GM23248 (cell line): ENCODE measurements around the gene PAPLN. TPM values are rescaled to one million over a fixed set of nuclear protein-coding genes. Genes with fewer than 3 reads are reported as not detected.
"Not testable (repeated sequence)": the region's sequence is repeated elsewhere in the genome, so short reads cannot be mapped to it uniquely, and the experiment has no call there.

Source experiments
- DNase-seq: peaks from one replicate; pipeline ENCODE4 v3.0.0-alpha.2; 2015
- H2AFZ ChIP-seq: fragments of 200-600 bp; sonication (generic); 2 replicates; pipeline ENCODE4 v1.6.1; 2016; ENCODE audit warnings: antibody characterized with exemption
- H3F3A ChIP-seq: fragments of 200-600 bp; sonication (generic); 2 replicates; pipeline ENCODE4 v1.6.1; 2016; ENCODE audit warnings: mild to moderate bottlenecking, antibody characterized with exemption, mixed run types; ENCODE audit not compliant: insufficient read depth
- H3K27ac ChIP-seq: fragments of 200-600 bp; sonication (generic); 2 replicates; pipeline ENCODE4 v1.5.1; 2016; ENCODE audit warnings: mild to moderate bottlenecking
- H3K27me3 ChIP-seq: fragments of 200-600 bp; sonication (generic); replicated peaks from 2 replicates; pipeline ENCODE4 v1.6.1; 2016; ENCODE audit warnings: mild to moderate bottlenecking; ENCODE audit not compliant: insufficient read depth
- H3K36me3 ChIP-seq: fragments of 200-600 bp; sonication (generic); 2 replicates; pipeline ENCODE4 v1.6.1; 2016; ENCODE audit warnings: low read depth, mild to moderate bottlenecking
- H3K4me1 ChIP-seq: fragments of 200-600 bp; sonication (generic); 2 replicates; pipeline ENCODE4 v1.6.1; 2016; ENCODE audit warnings: mild to moderate bottlenecking; ENCODE audit not compliant: insufficient read depth
- H3K4me2 ChIP-seq: fragments of 200-600 bp; sonication (generic); one replicate; pipeline ENCODE4 v1.6.1; 2016; ENCODE audit warnings: mild to moderate bottlenecking; ENCODE audit not compliant: unreplicated experiment
- H3K4me3 ChIP-seq: fragments of 200-600 bp; sonication (generic); 2 replicates; pipeline ENCODE4 v1.5.1; 2016; ENCODE audit warnings: mild to moderate bottlenecking
- H3K79me2 ChIP-seq: fragments of 200-600 bp; sonication (generic); 2 replicates; pipeline ENCODE4 v1.6.1; 2016; ENCODE audit warnings: mild to moderate bottlenecking; ENCODE audit not compliant: insufficient read depth
- H3K9ac ChIP-seq: fragments of 200-600 bp; sonication (generic); 2 replicates; pipeline ENCODE4 v1.6.1; 2016; ENCODE audit warnings: mild to moderate bottlenecking
- H3K9me2 ChIP-seq: fragments of 200-600 bp; sonication (generic); 2 replicates; pipeline ENCODE4 v1.6.1; 2016; ENCODE audit warnings: mixed run types, mild to moderate bottlenecking, moderate library complexity; ENCODE audit not compliant: insufficient read depth
- H3K9me3 ChIP-seq: fragments of 200-600 bp; sonication (generic); one replicate; pipeline ENCODE4 v1.6.1; 2017; ENCODE audit warnings: low read depth
- H4K20me1 ChIP-seq: fragments of 200-600 bp; sonication (generic); 2 replicates; pipeline ENCODE4 v1.6.0; 2016; ENCODE audit not compliant: insufficient read depth
- EZH2 ChIP-seq: fragments of 200-600 bp; sonication (generic); IDR thresholded peaks from 2 replicates; pipeline ENCODE4 v1.6.1; 2018; ENCODE audit warnings: antibody characterized with exemption, mild to moderate bottlenecking; ENCODE audit not compliant: insufficient read depth, poor library complexity, severe bottlenecking
- EZH2phosphoT487 ChIP-seq: fragments of 200-600 bp; sonication (generic); IDR thresholded peaks from 2 replicates; pipeline ENCODE4 v1.6.1; 2018; ENCODE audit warnings: antibody characterized with exemption, moderate library complexity, mild to moderate bottlenecking, low read depth; ENCODE audit not compliant: insufficient read depth
- WGBS, 2 experiments: methylation state at CpG; one replicate each; pipeline ENCODE4 v1.1.6; 2015 to 2017; ENCODE audit warnings: low lambda C conversion rate in 2 of 2, low coverage in 1 of 2; ENCODE audit errors: missing lambda C conversion rate in 2 of 2; 5-methylcytosine and 5-hydroxymethylcytosine counted together
- in situ Hi-C: fragments of 300-500 bp; cut with MboI; formaldehyde crosslinking; loops from 2 replicates; pipeline ENCODE4 v1.15.0; 2020
- polyA plus RNA-seq: library from polyadenylated mRNA; unstranded; fragments of >200 nt; fragmentation: Nextera tagmentation; extraction: Ambion mirVana; gene quantifications from 2 replicates; pipeline ENCODE4 v1.2.1, GENCODE V29; 2016
- total RNA-seq: library from RNA; depleted of rRNA; stranded (reverse); fragments of >200 nt; shearing (Covaris generic); gene quantifications from 2 replicates; pipeline ENCODE4 v1.2.3, GENCODE V29; 2014

Gene PAPLN
- total and polyA plus RNA-seq, 2 experiments from 2014 or later, result 0.22 to 0.98 TPM

DNA sequence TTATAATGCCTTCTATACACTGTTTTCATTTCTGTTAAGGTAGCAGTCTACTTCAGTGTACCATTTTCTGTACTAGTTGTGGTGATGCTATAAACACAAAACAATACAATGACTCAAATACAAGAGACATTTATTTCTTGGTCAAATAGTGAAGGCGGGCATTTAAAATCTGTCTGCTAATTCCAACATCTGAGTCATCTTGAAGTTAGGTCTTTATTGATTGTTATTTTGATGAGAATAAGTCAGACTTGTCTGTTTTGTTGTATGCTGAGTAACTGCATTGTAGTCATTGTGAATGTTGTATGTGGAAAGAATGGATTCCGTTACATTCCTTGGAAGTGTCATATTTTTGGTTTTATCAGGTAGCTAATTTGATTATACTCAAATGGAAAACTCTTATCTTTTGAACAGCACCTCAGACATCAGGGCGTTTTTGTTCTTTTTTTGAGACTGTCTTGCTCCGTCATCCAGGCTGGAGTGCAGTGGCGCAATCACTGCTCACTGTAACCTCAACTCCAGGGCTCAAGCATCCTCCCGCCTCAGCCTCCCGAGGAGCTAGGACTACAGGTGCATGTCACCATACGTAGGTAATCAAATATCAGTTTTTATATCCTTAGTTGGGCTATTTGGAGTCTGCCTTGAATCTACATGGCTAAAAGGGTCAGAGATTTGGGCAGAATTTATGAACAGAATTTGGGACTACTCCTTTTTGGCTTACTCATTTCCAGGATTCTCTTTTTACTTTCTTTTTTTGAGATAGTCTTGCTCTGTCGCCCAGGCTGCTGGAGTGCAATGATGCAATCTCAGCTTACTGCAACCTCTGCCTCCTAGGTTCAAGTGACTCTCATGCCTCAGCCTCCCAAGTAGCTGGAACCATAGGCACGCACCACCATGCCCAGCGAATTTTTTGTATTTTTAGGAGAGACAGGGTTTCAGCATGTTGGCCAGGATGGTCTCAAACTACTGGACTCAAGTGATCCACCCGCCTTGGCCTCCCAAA, 56.8 kb downstream of the PAPLN start:
- Histone ChIP-seq H3K27me3 (no peaks in the 10 kb centered on the region), H3F3A (peaks cover 59% of the 10 kb centered on the region), H3K9ac (no peak overlapping the region), H3K36me3 (peaks cover 34% of the 10 kb centered on the region), H3K27ac (peak overlapping the region; percentile 7; the same call in 1 of the 2 replicates), H3K4me2 (no peak overlapping the region), H3K4me3 (no peak overlapping the region), H3K9me3 (no peaks in the 10 kb centered on the region), H3K79me2 (peaks cover 84% of the 10 kb centered on the region), H3K4me1 (peaks cover 5% of the 10 kb centered on the region; the same call in 1 of the 2 replicates), H4K20me1 (no peaks in the 10 kb centered on the region), H3K9me2 (no peaks in the 10 kb centered on the region), H2AFZ (no peak overlapping the region)
- TF ChIP-seq EZH2 (no peak), EZH2phosphoT487 (no peak)
- in situ Hi-C loops, result no loop called here
- DNase-seq, result no peak
- 97 to 98% methylated on average over 12 of the region's 12 CpGs for WGBS, 2 experiments

DNA sequence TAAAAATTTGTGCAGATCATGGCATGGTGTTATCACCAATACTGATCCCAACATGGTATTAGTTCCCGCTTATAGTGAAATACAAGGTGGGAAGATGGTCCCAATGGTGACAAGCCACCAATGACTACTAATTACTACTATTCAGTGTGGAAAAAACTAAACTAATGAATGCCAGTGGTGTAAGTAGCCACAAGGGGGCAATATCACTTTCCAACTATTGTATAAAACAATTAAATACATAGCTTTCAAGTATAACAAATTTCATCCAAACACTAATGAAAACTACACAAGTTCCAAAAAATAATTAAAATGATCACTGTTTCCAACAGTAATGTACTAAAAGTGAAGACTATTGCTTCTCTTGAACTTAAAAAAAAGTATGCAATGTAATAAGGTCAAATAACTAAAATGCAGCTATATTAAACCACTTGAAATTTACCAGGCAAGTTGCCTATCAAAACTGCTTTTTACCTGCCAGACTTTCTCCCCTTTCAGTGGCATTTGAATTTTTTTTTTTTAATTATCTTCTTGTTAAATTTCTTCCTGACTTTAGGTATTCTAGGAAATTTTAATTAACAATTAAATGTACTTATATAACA, 58.0 kb downstream of the PAPLN start:
- no peaks in the 10 kb centered on the region for H3K27me3 ChIP-seq
- in situ Hi-C loops, result loop anchor here (5.0 kb wide), 1 partner anchor 177 kb away; no protein-coding TSS in a partner anchor
- no peak overlapping the region for H3K4me3 ChIP-seq
- peak; percentile 72 for DNase-seq
- peaks cover 83% of the 10 kb centered on the region for H3K79me2 ChIP-seq
- H3K4me1 ChIP-seq, result no peaks in the 10 kb centered on the region
- 52 to 58% methylated on average over 1 of the region's 1 CpG for WGBS, 2 experiments
- H3K4me2 ChIP-seq, result no peak overlapping the region
- H3F3A ChIP-seq, result peaks cover 47% of the 10 kb centered on the region
- H3K9me3 ChIP-seq, result no peaks in the 10 kb centered on the region
- H2AFZ ChIP-seq, result no peak overlapping the region
- no peak overlapping the region for H3K27ac ChIP-seq
- H3K36me3 ChIP-seq, result peaks cover 40% of the 10 kb centered on the region
- no peak overlapping the region for H3K9ac ChIP-seq
- no peaks in the 10 kb centered on the region for H4K20me1 ChIP-seq
- H3K9me2 ChIP-seq, result no peaks in the 10 kb centered on the region
- no peak for TF ChIP-seq EZH2phosphoT487
- TF ChIP-seq EZH2, result no peak

DNA sequence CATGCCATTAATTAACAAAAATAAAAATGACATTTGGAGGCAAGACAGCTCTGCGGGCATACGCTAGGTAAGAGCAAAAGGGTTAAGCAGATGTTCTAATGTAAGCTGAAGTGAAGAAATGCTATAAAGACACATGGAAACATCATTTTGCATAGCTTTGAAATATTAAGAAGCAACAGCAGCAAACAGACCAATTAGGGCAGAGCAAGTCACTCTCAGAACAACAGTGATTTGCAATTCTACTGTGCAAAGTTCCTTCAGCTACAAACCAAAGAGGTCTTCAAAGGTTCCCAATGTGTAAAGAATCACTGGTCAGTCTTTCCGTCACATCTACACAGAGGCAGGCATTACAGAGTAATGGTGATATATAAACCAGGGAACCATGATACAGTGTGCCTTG, 68.2 kb downstream of the PAPLN start:
- no peaks in the 10 kb centered on the region for H3K27me3 ChIP-seq
- H3K4me1 ChIP-seq, result peaks cover 3% of the 10 kb centered on the region; the same call in 1 of the 2 replicates
- no peaks in the 10 kb centered on the region for H3K9me2 ChIP-seq
- no peaks in the 10 kb centered on the region for H4K20me1 ChIP-seq
- no peaks in the 10 kb centered on the region for H3K9me3 ChIP-seq
- in situ Hi-C loops, result no loop called here
- 64 to 65% methylated on average over 3 of the region's 3 CpGs for WGBS, 2 experiments
- H2AFZ ChIP-seq, result no peak overlapping the region
- H3F3A ChIP-seq, result peaks cover 37% of the 10 kb centered on the region
- DNase-seq, result no peak
- H3K36me3 ChIP-seq, result peaks cover 19% of the 10 kb centered on the region
- no peak overlapping the region for H3K27ac ChIP-seq
- peaks cover 94% of the 10 kb centered on the region for H3K79me2 ChIP-seq
- TF ChIP-seq EZH2phosphoT487 (no peak), EZH2 (no peak)
- H3K4me2 ChIP-seq, result no peak overlapping the region
- no peak overlapping the region for H3K4me3 ChIP-seq
- no peak overlapping the region for H3K9ac ChIP-seq

DNA sequence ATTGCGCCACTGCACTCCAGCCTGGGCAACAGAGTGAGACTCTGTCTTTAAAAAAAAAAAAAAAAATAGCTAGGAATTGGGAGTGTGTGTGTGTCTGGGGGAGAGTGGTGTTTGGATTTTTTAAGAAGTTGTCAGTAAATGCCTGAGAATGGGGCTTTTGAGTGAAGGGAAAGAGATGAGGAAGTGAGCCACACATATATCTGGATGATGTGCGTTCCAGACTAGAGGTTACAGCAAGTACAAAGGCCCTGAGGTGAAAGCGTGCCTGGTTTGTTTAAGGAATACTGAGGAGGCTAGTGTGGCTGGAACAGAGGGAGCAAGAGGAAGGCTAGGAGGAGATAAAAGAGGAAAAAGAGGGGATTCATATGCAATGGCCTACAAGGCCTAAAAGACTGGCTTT, 70.0 kb downstream of the PAPLN start:
- no peak for DNase-seq
- no peaks in the 10 kb centered on the region for H4K20me1 ChIP-seq

DNA sequence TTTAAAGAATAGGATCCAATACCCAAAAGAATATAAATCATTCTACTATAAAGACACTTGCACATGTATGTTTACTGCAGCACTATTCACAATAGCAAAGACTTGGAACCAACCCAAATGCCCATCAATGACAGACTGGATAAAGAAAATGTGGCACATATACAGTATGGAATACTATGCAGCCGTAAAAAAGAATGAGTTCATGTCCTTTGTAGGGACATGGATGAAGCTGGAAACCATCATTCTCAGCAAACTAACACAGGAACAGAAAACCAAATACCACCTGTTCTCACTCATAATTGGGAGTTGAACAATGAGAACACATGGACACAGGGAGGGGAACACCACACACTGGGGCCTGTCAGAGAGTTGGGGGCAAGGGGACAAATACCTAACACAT, 71.9 kb downstream of the PAPLN start:
- H4K20me1 ChIP-seq, H3K27me3 ChIP-seq, H3K4me2 ChIP-seq, H3K27ac ChIP-seq, H3K9me2 ChIP-seq, H3K9me3 ChIP-seq, in situ Hi-C loops, H2AFZ ChIP-seq, H3K9ac ChIP-seq, H3K4me3 ChIP-seq, DNase-seq: not testable (repeated sequence)
- H3K79me2 ChIP-seq, result peaks cover 92% of the 10 kb centered on the region
- H3K36me3 ChIP-seq, result peaks cover 24% of the 10 kb centered on the region
- WGBS, 2 experiments, result 91 to 94% methylated on average over 1 of the region's 1 CpG
- peaks cover 44% of the 10 kb centered on the region for H3F3A ChIP-seq
- peaks cover 16% of the 10 kb centered on the region for H3K4me1 ChIP-seq

More for the DNA sequence above, 70.0 kb downstream of the PAPLN start:
- Histone ChIP-seq H3K9ac (no peak overlapping the region), H2AFZ (no peak overlapping the region), H3K4me3 (no peak overlapping the region), H3K27ac (no peak overlapping the region), H3F3A (peaks cover 42% of the 10 kb centered on the region), H3K9me3 (no peaks in the 10 kb centered on the region), H3K36me3 (peaks cover 24% of the 10 kb centered on the region), H3K27me3 (no peaks in the 10 kb centered on the region), H3K9me2 (no peaks in the 10 kb centered on the region), H3K4me2 (no peak overlapping the region), H3K4me1 (peaks cover 16% of the 10 kb centered on the region), H3K79me2 (peaks cover 94% of the 10 kb centered on the region)
- TF ChIP-seq EZH2phosphoT487 (no peak), EZH2 (no peak)
- WGBS, 2 experiments, result 97 to 100% methylated on average over 3 of the region's 3 CpGs
- in situ Hi-C loops, result no loop called here
